ENCODE data around the gene RELN.
"Not testable (repeated sequence)": the region's sequence is repeated elsewhere in the genome, so short reads cannot be mapped to it uniquely, and the experiment has no call there.

The RELN gene

GRCh38 chr7:103824251-103824650 is 165.2 kb downstream of the RELN start:
- DNase-seq = no peak

- DNase-seq = no peak
Measured at GRCh38 chr7:103823084-103823483, 166.4 kb downstream of the RELN start.

GRCh38 chr7:103821092-103821491 is 168.4 kb downstream of the RELN start:
- DNase-seq = no peak

GRCh38 chr7:103815972-103816371 is 173.5 kb downstream of the RELN start:
- not testable (repeated sequence) for DNase-seq

- no peak for DNase-seq
Measured at GRCh38 chr7:103813970-103814369, 175.5 kb downstream of the RELN start.

GRCh38 chr7:103811997-103812396 is 177.5 kb downstream of the RELN start:
- no peak for DNase-seq

GRCh38 chr7:103811290-103811689 is 178.2 kb downstream of the RELN start:
- DNase-seq = no peak

GRCh38 chr7:103810112-103810744 is 179.2 kb downstream of the RELN start:
- DNase-seq = no peak

GRCh38 chr7:103809229-103809994 is 180.0 kb downstream of the RELN start:
- no peak for DNase-seq

- no peak for DNase-seq
Measured at GRCh38 chr7:103805346-103805745, 184.1 kb downstream of the RELN start.

- DNase-seq = no peak
Measured at GRCh38 chr7:103803631-103804030, 185.8 kb downstream of the RELN start.

GRCh38 chr7:103799298-103799697 is 190.2 kb downstream of the RELN start:
- no peak for DNase-seq

- no peak for DNase-seq
Measured at GRCh38 chr7:103797647-103798307, 191.7 kb downstream of the RELN start.

- no peak for DNase-seq
Measured at GRCh38 chr7:103796327-103796962, 193.0 kb downstream of the RELN start.

- DNase-seq = no peak
Measured at GRCh38 chr7:103795787-103796186, 193.7 kb downstream of the RELN start.

- DNase-seq = no peak
Measured at GRCh38 chr7:103795107-103795506, 194.4 kb downstream of the RELN start.

- DNase-seq = no peak
Measured at GRCh38 chr7:103794424-103794823, 195.0 kb downstream of the RELN start.

- no peak for DNase-seq
Measured at GRCh38 chr7:103793614-103794013, 195.8 kb downstream of the RELN start.

- DNase-seq = no peak
Measured at GRCh38 chr7:103791894-103792293, 197.6 kb downstream of the RELN start.

GRCh38 chr7:103787041-103787440 is 202.4 kb downstream of the RELN start:
- DNase-seq = not testable (repeated sequence)

- DNase-seq = no peak
Measured at GRCh38 chr7:103784646-103785286, 204.7 kb downstream of the RELN start.

- no peak for DNase-seq
Measured at GRCh38 chr7:103781409-103781808, 208.0 kb downstream of the RELN start.

- not testable (repeated sequence) for DNase-seq
Measured at GRCh38 chr7:103780561-103780960, 208.9 kb downstream of the RELN start.
